Keratinocyte (primary cell): ENCODE results near the gene UGP2. TPM values are rescaled to one million over a fixed set of nuclear protein-coding genes. Genes with fewer than 3 reads are reported as not detected.

ENCODE experiments used
- DNase-seq: peaks from one replicate; pipeline ENCODE4 v3.0.0-alpha.2; 2011; ENCODE audit warnings: low read depth, missing footprints, low spot score
- FAIRE-seq: peaks from 2 replicates; lab custom pipeline; 2011; peaks lifted over from hg19 to GRCh38; lab: Jason Lieb, UNC
- H2AFZ ChIP-seq: 2 replicates; pipeline ENCODE4 v1.6.0; 2012; ENCODE audit warnings: low read length, control low read depth, inconsistent platforms; ENCODE audit not compliant: control insufficient read depth
- H3K27ac ChIP-seq: 2 replicates; pipeline ENCODE4 v1.5.1; 2011; ENCODE audit warnings: low read length; ENCODE audit not compliant: control insufficient read depth, insufficient read depth
- H3K27me3 ChIP-seq: 3 replicates; pipeline ENCODE4 v1.6.0; 2011; ENCODE audit warnings: low read length; ENCODE audit not compliant: control insufficient read depth, insufficient read depth; ENCODE audit errors: extremely low read depth
- H3K36me3 ChIP-seq, 2 experiments: 2 replicates in 1 of 2; 3 replicates in 1 of 2; pipeline ENCODE4 v1.5.1; 2011; ENCODE audit warnings: low read length in 2 of 2, mild to moderate bottlenecking in 1 of 2; ENCODE audit not compliant: control insufficient read depth in 2 of 2, insufficient read depth in 2 of 2; ENCODE audit errors: extremely low read depth in 1 of 2
- H3K4me1 ChIP-seq: 3 replicates; pipeline ENCODE4 v1.5.1; 2011; ENCODE audit warnings: low read length; ENCODE audit not compliant: control insufficient read depth, insufficient read depth; ENCODE audit errors: extremely low read depth
- H3K4me2 ChIP-seq: 3 replicates; pipeline ENCODE4 v1.6.0; 2011; ENCODE audit warnings: low read depth, low read length; ENCODE audit not compliant: control insufficient read depth, insufficient read depth; ENCODE audit errors: extremely low read depth
- H3K4me3 ChIP-seq, 3 experiments: fragments of 200-600 bp in 1 of 3; sonication (generic) in 1 of 3; 2 replicates in 2 of 3; 3 replicates in 1 of 3; pipeline ENCODE4 v1.5.1; 2011 to 2016; ENCODE audit warnings: low read length in 3 of 3, mild to moderate bottlenecking in 3 of 3, control low read depth in 2 of 3, inconsistent platforms in 1 of 3, low read depth in 1 of 3, mixed read lengths in 1 of 3, mixed run types in 1 of 3, moderate library complexity in 1 of 3; ENCODE audit not compliant: control insufficient read depth in 2 of 3, insufficient read depth in 2 of 3; ENCODE audit errors: extremely low read depth in 1 of 3
- H3K79me2 ChIP-seq: 2 replicates; pipeline ENCODE4 v1.6.0; 2012; ENCODE audit warnings: low read length; ENCODE audit not compliant: control insufficient read depth, insufficient read depth
- H3K9ac ChIP-seq: 3 replicates; pipeline ENCODE4 v1.6.0; 2011; ENCODE audit warnings: low read length; ENCODE audit not compliant: control insufficient read depth, insufficient read depth; ENCODE audit errors: extremely low read depth
- H3K9me1 ChIP-seq: 3 replicates; pipeline ENCODE4 v1.6.0; 2011; ENCODE audit warnings: low read length; ENCODE audit not compliant: control insufficient read depth, insufficient read depth; ENCODE audit errors: extremely low read depth
- H3K9me3 ChIP-seq: 2 replicates; pipeline ENCODE4 v1.5.1; 2012; ENCODE audit warnings: low read depth, low read length; ENCODE audit not compliant: control insufficient read depth
- H4K20me1 ChIP-seq: 3 replicates; pipeline ENCODE4 v1.6.0; 2011; ENCODE audit warnings: low read length; ENCODE audit not compliant: control insufficient read depth, insufficient read depth; ENCODE audit errors: extremely low read depth
- EZH2 ChIP-seq: IDR thresholded peaks from one replicate; pipeline ENCODE4 v1.6.1; 2012; ENCODE audit warnings: inconsistent platforms, mild to moderate bottlenecking, low read length, moderate library complexity
- dilution Hi-C: fragments of 300-500 bp; cut with MboI; formaldehyde crosslinking; loops from one replicate; pipeline ENCODE4 v1.7.0; 2020; ENCODE audit warnings: low sequenced_read_pairs; ENCODE audit not compliant: extremely low pct_ligation_motif_present
- polyA plus RNA-seq, 5 experiments: library from polyadenylated mRNA; depleted of rRNA in 3 of 5; stranded (reverse) in 3 of 5; stranded (forward) in 1 of 5; unstranded in 1 of 5; fragments of >200 nt; gene quantifications; 1 replicate in 1 of 5; 2 replicates in 3 of 5; 3 replicates in 1 of 5; pipeline versions ENCODE4 v1.2.1 to v1.2.3, GENCODE V29; 2011 to 2012; ENCODE audit warnings: missing spikeins in 2 of 5, low read depth in 1 of 5, low replicate concordance in 1 of 5
- TF ChIP-seq, protein P1 (sequence below), 3 experiments: IDR thresholded peaks in 1 of 3; conservative IDR thresholded peaks in 1 of 3; optimal IDR thresholded peaks in 1 of 3; 2 replicates in 2 of 3; 3 replicates in 1 of 3; pipeline versions ENCODE3 to v1.5.1; 2011; ENCODE audit warnings: low read length in 3 of 3, mild to moderate bottlenecking in 3 of 3, moderate library complexity in 2 of 3, control low read depth in 1 of 3, inconsistent platforms in 1 of 3; ENCODE audit not compliant: insufficient read depth in 2 of 3; ENCODE audit errors: extremely low read depth in 1 of 3

The UGP2 gene
- polyA plus RNA-seq, 1 donor (not counting 4 experiments of a cell fraction or from before 2014, with no cell fraction given): 260 TPM

DNA sequence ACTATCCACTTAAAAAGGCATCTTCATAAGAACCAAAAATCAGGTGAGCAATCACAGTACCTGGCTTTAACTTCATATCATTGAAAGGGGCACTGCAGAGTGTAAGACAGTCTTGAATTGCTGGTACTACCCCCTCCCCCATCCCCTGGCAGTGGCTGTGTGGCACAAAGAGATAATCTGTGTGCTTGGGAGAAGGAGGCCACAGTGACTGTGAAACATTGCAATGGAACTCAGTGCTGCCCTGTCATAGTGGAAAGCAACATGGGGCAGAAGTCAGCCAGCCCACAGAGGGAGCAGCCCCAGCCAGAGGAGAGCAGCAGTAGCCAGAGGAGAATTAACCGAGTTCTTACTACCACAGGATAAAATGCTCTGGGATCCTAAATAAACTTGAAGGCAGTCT lies 45.3 kb upstream of the UGP2 start:
- FAIRE-seq (no peak), DNase-seq (no peak)
- dilution Hi-C loops: no loop called here
- Histone ChIP-seq H3K79me2 (no peaks in the 10 kb centered on the region), H3K9ac (no peak overlapping the region), H4K20me1 (no peaks in the 10 kb centered on the region), H3K9me3 (peaks cover 2% of the 10 kb centered on the region), H3K9me1 (no peaks in the 10 kb centered on the region), H3K36me3 (no peaks in the 10 kb centered on the region), H3K4me1 (peaks cover 16% of the 10 kb centered on the region), H3K4me3 (no peak overlapping the region), H3K4me2 (no peak overlapping the region), H3K27me3 (no peaks in the 10 kb centered on the region), H2AFZ (no peak overlapping the region), H3K27ac (no peak overlapping the region)
- TF ChIP-seq, protein P1, sequence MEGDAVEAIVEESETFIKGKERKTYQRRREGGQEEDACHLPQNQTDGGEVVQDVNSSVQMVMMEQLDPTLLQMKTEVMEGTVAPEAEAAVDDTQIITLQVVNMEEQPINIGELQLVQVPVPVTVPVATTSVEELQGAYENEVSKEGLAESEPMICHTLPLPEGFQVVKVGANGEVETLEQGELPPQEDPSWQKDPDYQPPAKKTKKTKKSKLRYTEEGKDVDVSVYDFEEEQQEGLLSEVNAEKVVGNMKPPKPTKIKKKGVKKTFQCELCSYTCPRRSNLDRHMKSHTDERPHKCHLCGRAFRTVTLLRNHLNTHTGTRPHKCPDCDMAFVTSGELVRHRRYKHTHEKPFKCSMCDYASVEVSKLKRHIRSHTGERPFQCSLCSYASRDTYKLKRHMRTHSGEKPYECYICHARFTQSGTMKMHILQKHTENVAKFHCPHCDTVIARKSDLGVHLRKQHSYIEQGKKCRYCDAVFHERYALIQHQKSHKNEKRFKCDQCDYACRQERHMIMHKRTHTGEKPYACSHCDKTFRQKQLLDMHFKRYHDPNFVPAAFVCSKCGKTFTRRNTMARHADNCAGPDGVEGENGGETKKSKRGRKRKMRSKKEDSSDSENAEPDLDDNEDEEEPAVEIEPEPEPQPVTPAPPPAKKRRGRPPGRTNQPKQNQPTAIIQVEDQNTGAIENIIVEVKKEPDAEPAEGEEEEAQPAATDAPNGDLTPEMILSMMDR (optimal IDR thresholded peaks at IDR 0.05 in 1 of 3, IDR thresholded peaks at IDR 0.05 in 1 of 3, conservative IDR thresholded peaks at IDR 0.05 in 1 of 3; ENCODE audit: extremely low read depth in 1 of 3, insufficient read depth in 2 of 3, low read length in 3 of 3): no peak
- TF ChIP-seq EZH2: no peak

DNA sequence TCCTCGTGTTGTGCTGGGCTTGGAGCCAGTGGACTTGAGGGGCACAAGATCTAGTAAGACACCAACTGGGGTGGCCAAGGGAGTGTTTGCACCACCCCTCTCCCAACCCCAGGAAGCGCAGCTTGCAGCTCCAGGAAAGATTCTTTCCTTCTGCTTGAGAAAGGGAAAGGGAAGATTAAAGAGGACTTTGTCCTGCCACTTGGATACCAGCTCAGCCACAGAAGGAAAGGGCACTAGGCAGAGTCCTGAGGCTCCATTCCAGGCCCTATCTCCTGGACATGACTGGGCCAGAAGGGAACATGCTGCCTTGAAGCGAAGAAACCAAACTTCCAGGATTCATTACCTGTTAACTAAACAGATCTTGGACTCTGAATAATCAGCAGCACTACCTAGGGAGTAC lies 44.9 kb upstream of the UGP2 start:
- H2AFZ ChIP-seq: no peak overlapping the region
- H3K9me3 ChIP-seq: peaks cover 2% of the 10 kb centered on the region
- no peak overlapping the region for H3K4me2 ChIP-seq
- H3K9me1 ChIP-seq: no peaks in the 10 kb centered on the region
- H3K4me3 ChIP-seq: no peak overlapping the region
- no peaks in the 10 kb centered on the region for H3K27me3 ChIP-seq
- no peaks in the 10 kb centered on the region for H3K36me3 ChIP-seq
- H4K20me1 ChIP-seq: no peaks in the 10 kb centered on the region
- no peak for DNase-seq
- H3K79me2 ChIP-seq: no peaks in the 10 kb centered on the region
- peaks cover 13% of the 10 kb centered on the region for H3K4me1 ChIP-seq
- no peak for FAIRE-seq
- dilution Hi-C loops: no loop called here
- H3K9ac ChIP-seq: no peak overlapping the region
- no peak overlapping the region for H3K27ac ChIP-seq
- no peak for TF ChIP-seq EZH2

DNA sequence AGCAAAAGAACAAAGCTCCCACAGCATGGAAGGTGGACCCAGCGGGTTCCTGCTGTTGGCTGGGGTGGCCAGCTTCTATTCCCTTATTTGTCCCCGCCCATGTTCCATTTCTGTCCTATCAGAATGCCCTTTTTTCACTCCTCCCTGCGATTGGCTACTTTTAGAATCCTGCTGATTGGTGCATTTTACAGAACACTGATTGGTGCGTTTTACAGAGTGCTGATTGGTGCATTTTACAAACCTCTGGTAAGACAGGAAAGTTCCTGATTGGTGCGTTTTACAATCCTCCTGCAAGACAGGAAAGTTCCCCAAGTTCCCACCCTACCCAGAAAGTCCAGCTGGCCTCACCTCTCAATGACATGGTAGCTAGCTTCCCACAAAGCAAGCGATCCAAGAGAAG lies 40.2 kb upstream of the UGP2 start:
- TF ChIP-seq, protein P1 (optimal IDR thresholded peaks at IDR 0.05 in 1 of 3, IDR thresholded peaks at IDR 0.05 in 1 of 3, conservative IDR thresholded peaks at IDR 0.05 in 1 of 3; ENCODE audit: extremely low read depth in 1 of 3, insufficient read depth in 2 of 3, low read length in 3 of 3): no peak
- no peak for TF ChIP-seq EZH2

More for the DNA sequence above, 40.2 kb upstream of the UGP2 start:
- H3K27me3 ChIP-seq: no peaks in the 10 kb centered on the region
- H3K9me3 ChIP-seq: no peaks in the 10 kb centered on the region
- H3K9ac ChIP-seq: no peak overlapping the region
- no peaks in the 10 kb centered on the region for H3K79me2 ChIP-seq
- no peak overlapping the region for H3K4me2 ChIP-seq
- no peaks in the 10 kb centered on the region for H3K4me1 ChIP-seq
- no peaks in the 10 kb centered on the region for H4K20me1 ChIP-seq
- H3K9me1 ChIP-seq: no peaks in the 10 kb centered on the region
- no peak for FAIRE-seq
- no peak overlapping the region for H3K4me3 ChIP-seq
- dilution Hi-C loops: no loop called here
- no peak overlapping the region for H2AFZ ChIP-seq
- DNase-seq: no peak
- H3K27ac ChIP-seq: no peak overlapping the region
- H3K36me3 ChIP-seq: no peaks in the 10 kb centered on the region
